Naive thymus-derived CD8-positive, alpha-beta T cell (primary cell): ENCODE measurements around the gene MAGEA11. TPM values are rescaled to one million over a fixed set of nuclear protein-coding genes. Genes with fewer than 3 reads are reported as not detected.
"Not testable (repeated sequence)": the region's sequence is repeated elsewhere in the genome, so short reads cannot be mapped to it uniquely, and the experiment has no call there.

ENCODE experiments used
- ATAC-seq, 2 donors: fragments of 150-1000 bp; cut with Tn5 transposase in 1 of 2; sonication (Bioruptor Pico), chemical (Tn5 transposase) in 1 of 2; 1 replicate in 1 of 2; 2 replicates in 1 of 2; pipeline ENCODE4 v1.10.0; 2021; ENCODE audit warnings: mild to moderate bottlenecking in 2 of 2, moderate library complexity in 2 of 2
- POLR2A ChIA-PET: fragments of 350-600 bp; sonication (Branson Sonifier 250); formaldehyde crosslinking; loops from one replicate; lab custom pipeline; 2021; ENCODE audit warnings: antibody characterized with exemption; lab: Charles Lee
- DNase-seq, 10 donors: peaks; one replicate each; pipeline versions ENCODE4 v3.0.0 to v3.0.0-alpha.2; 2020 to 2022
- H3K27ac Mint-ChIP-seq, 10 donors: one replicate each; pipeline ENCODE4 v1.8.0; 2020 to 2022; ENCODE audit warnings: mild to moderate bottlenecking in 10 of 10, mixed read lengths in 10 of 10, moderate library complexity in 4 of 10, inconsistent platforms in 1 of 10
- H3K27me3 Mint-ChIP-seq, 5 donors: one replicate each; pipeline ENCODE4 v1.8.0; 2021 to 2022; ENCODE audit warnings: mixed read lengths in 5 of 5
- H3K36me3 Mint-ChIP-seq, 3 donors: one replicate each; pipeline ENCODE4 v1.8.0; 2020 to 2022; ENCODE audit warnings: mixed read lengths in 3 of 3, mild to moderate bottlenecking in 2 of 3, inconsistent platforms in 1 of 3
- H3K4me1 Mint-ChIP-seq, 4 donors: one replicate each; pipeline ENCODE4 v1.8.0; 2021 to 2022; ENCODE audit warnings: mixed read lengths in 4 of 4
- H3K4me3 Mint-ChIP-seq, 10 donors: one replicate each; pipeline ENCODE4 v1.8.0; 2020 to 2022; ENCODE audit warnings: mild to moderate bottlenecking in 10 of 10, mixed read lengths in 10 of 10, moderate library complexity in 6 of 10, inconsistent platforms in 1 of 10
- H3K9me3 Mint-ChIP-seq, 9 donors: one replicate each; pipeline ENCODE4 v1.8.0; 2020 to 2022; ENCODE audit warnings: mixed read lengths in 9 of 9, mild to moderate bottlenecking in 3 of 9, inconsistent platforms in 1 of 9, moderate library complexity in 1 of 9
- polyA plus RNA-seq, 3 donors: library from polyadenylated mRNA; unstranded; fragments of 300-500 nt; fragmentation: Illumina TruSeq; gene quantifications; one replicate each; pipeline ENCODE4 v1.2.3, GENCODE V29; 2021
- total RNA-seq, 8 experiments: library from RNA in 2 of 8; stranded (reverse) in 2 of 8; gene quantifications; one replicate each; pipeline ENCODE4 v1.2.3 and lab custom pipeline; 2021 to 2026

The MAGEA11 gene
- total and polyA plus RNA-seq, 5 experiments from 2014 or later: not detected

- H3K27me3 Mint-ChIP-seq, DNase-seq, POLR2A ChIA-PET, H3K9me3 Mint-ChIP-seq, H3K27ac Mint-ChIP-seq, H3K36me3 Mint-ChIP-seq, ATAC-seq, H3K4me3 Mint-ChIP-seq, H3K4me1 Mint-ChIP-seq: not testable (repeated sequence)
Observed at GRCh38 chrX:149727308-149727707, 15.4 kb downstream of the MAGEA11 start.

GRCh38 chrX:149742269-149742668 is 30.4 kb downstream of the MAGEA11 start:
- H3K27me3 Mint-ChIP-seq, POLR2A ChIA-PET: not testable (repeated sequence)

GRCh38 chrX:149746390-149747007 is 34.6 kb downstream of the MAGEA11 start:
- POLR2A ChIA-PET, H3K27ac Mint-ChIP-seq, H3K9me3 Mint-ChIP-seq, H3K36me3 Mint-ChIP-seq, H3K4me1 Mint-ChIP-seq, H3K4me3 Mint-ChIP-seq, H3K27me3 Mint-ChIP-seq, DNase-seq: not testable (repeated sequence)
- ATAC-seq: peak in 1 of 2 donors; percentile 25

More at GRCh38 chrX:149742269-149742668, 30.4 kb downstream of the MAGEA11 start:
- not testable (repeated sequence) for DNase-seq, H3K27ac Mint-ChIP-seq, H3K9me3 Mint-ChIP-seq, H3K4me1 Mint-ChIP-seq, H3K4me3 Mint-ChIP-seq, ATAC-seq, H3K36me3 Mint-ChIP-seq

- Mint-ChIP-seq H3K27me3 (no peaks in the 10 kb centered on the region), H3K4me3 (no peak overlapping the region), H3K36me3 (no peaks in the 10 kb centered on the region), H3K27ac (no peak overlapping the region), H3K9me3 (no peaks in the 10 kb centered on the region), H3K4me1 (no peaks in the 10 kb centered on the region)
- ATAC-seq (no peak), DNase-seq (no peak)
- POLR2A ChIA-PET: no interaction called here
Observed at GRCh38 chrX:149757206-149758067, 45.6 kb downstream of the MAGEA11 start.

GRCh38 chrX:149758068-149758714 is 46.3 kb downstream of the MAGEA11 start:
- H3K4me3 Mint-ChIP-seq: no peak overlapping the region
- H3K36me3 Mint-ChIP-seq: no peaks in the 10 kb centered on the region
- ATAC-seq (no peak), DNase-seq (no peak)
- no peaks in the 10 kb centered on the region for H3K27me3 Mint-ChIP-seq
- H3K9me3 Mint-ChIP-seq: no peaks in the 10 kb centered on the region
- H3K27ac Mint-ChIP-seq: no peak overlapping the region
- H3K4me1 Mint-ChIP-seq: no peaks in the 10 kb centered on the region
- POLR2A ChIA-PET: no interaction called here

GRCh38 chrX:149758715-149759078 is 46.8 kb downstream of the MAGEA11 start:
- POLR2A ChIA-PET, ATAC-seq, DNase-seq, H3K36me3 Mint-ChIP-seq, H3K4me3 Mint-ChIP-seq, H3K27ac Mint-ChIP-seq, H3K27me3 Mint-ChIP-seq, H3K9me3 Mint-ChIP-seq, H3K4me1 Mint-ChIP-seq: not testable (repeated sequence)

GRCh38 chrX:149759824-149760223 is 48.0 kb downstream of the MAGEA11 start:
- Mint-ChIP-seq H3K4me1 (no peaks in the 10 kb centered on the region), H3K4me3 (no peak overlapping the region), H3K9me3 (no peaks in the 10 kb centered on the region), H3K27ac (no peak overlapping the region), H3K27me3 (no peaks in the 10 kb centered on the region), H3K36me3 (no peaks in the 10 kb centered on the region)
- ATAC-seq (no peak), DNase-seq (no peak)
- POLR2A ChIA-PET: no interaction called here

- H3K4me3 Mint-ChIP-seq: no peak overlapping the region
- no peaks in the 10 kb centered on the region for H3K9me3 Mint-ChIP-seq
- DNase-seq (no peak), ATAC-seq (no peak)
- no peak overlapping the region for H3K27ac Mint-ChIP-seq
- no peaks in the 10 kb centered on the region for H3K36me3 Mint-ChIP-seq
- no peaks in the 10 kb centered on the region for H3K4me1 Mint-ChIP-seq
- no peaks in the 10 kb centered on the region for H3K27me3 Mint-ChIP-seq
- POLR2A ChIA-PET: no interaction called here
Observed at GRCh38 chrX:149760965-149761364, 49.1 kb downstream of the MAGEA11 start.

- H3K27ac Mint-ChIP-seq, POLR2A ChIA-PET, H3K4me3 Mint-ChIP-seq, DNase-seq, H3K36me3 Mint-ChIP-seq, ATAC-seq, H3K9me3 Mint-ChIP-seq, H3K4me1 Mint-ChIP-seq, H3K27me3 Mint-ChIP-seq: not testable (repeated sequence)
Observed at GRCh38 chrX:149761858-149762674, 50.2 kb downstream of the MAGEA11 start.

GRCh38 chrX:149762696-149763614 is 51.1 kb downstream of the MAGEA11 start:
- H3K36me3 Mint-ChIP-seq: no peaks in the 10 kb centered on the region
- H3K27ac Mint-ChIP-seq: no peak overlapping the region
- ATAC-seq (no peak), DNase-seq (no peak)
- no peaks in the 10 kb centered on the region for H3K27me3 Mint-ChIP-seq
- H3K9me3 Mint-ChIP-seq: no peaks in the 10 kb centered on the region
- POLR2A ChIA-PET: no interaction called here
- no peaks in the 10 kb centered on the region for H3K4me1 Mint-ChIP-seq
- no peak overlapping the region for H3K4me3 Mint-ChIP-seq
